CD8-positive, alpha-beta memory T cell (primary cell): ENCODE results near the gene CLPTM1L. TPM values are rescaled to one million over a fixed set of nuclear protein-coding genes. Genes with fewer than 3 reads are reported as not detected.
"Not testable (repeated sequence)": the region's sequence is repeated elsewhere in the genome, so short reads cannot be mapped to it uniquely, and the experiment has no call there.

Experiments
- CTCF ChIA-PET: fragments of 350-600 bp; sonication (Branson Sonifier 250); formaldehyde crosslinking; loops from one replicate; lab custom pipeline; 2021; ENCODE audit warnings: antibody characterized with exemption; lab: Charles Lee
- POLR2A ChIA-PET: fragments of 350-600 bp; sonication (Branson Sonifier 250); formaldehyde crosslinking; loops from one replicate; lab custom pipeline; 2021; ENCODE audit warnings: antibody characterized with exemption; lab: Charles Lee
- DNase-seq, 5 donors: peaks; one replicate each; pipeline versions ENCODE4 v3.0.0 to v3.0.0-alpha.2; 2020 to 2022; ENCODE audit warnings: mixed read lengths in 1 of 5
- H3K27ac ChIP-seq: one replicate; pipeline ENCODE4 v1.7.0; 2013; ENCODE audit warnings: low read depth, mild to moderate bottlenecking, low read length, moderate library complexity
- H3K27me3 ChIP-seq: 2 replicates; pipeline ENCODE4 v1.7.0; 2013; ENCODE audit warnings: low read length, mild to moderate bottlenecking; ENCODE audit not compliant: insufficient read depth, poor library complexity, severe bottlenecking
- H3K36me3 ChIP-seq: 2 replicates; pipeline ENCODE4 v1.7.0; 2013; ENCODE audit warnings: mild to moderate bottlenecking, low read length, moderate library complexity; ENCODE audit not compliant: insufficient read depth
- H3K4me1 ChIP-seq: 2 replicates; pipeline ENCODE4 v1.7.0; 2013; ENCODE audit warnings: mild to moderate bottlenecking, low read length, moderate library complexity; ENCODE audit not compliant: insufficient read depth
- H3K4me3 ChIP-seq: 2 replicates; pipeline ENCODE4 v1.7.0; 2013; ENCODE audit warnings: mild to moderate bottlenecking, low read length
- H3K9me3 ChIP-seq: 2 replicates; pipeline ENCODE4 v1.7.0; 2013; ENCODE audit warnings: mild to moderate bottlenecking, low read length
- H3K27ac Mint-ChIP-seq, 8 donors: one replicate each; pipeline ENCODE4 v1.8.0; 2020 to 2021; ENCODE audit warnings: mixed read lengths in 8 of 8, mild to moderate bottlenecking in 6 of 8, inconsistent platforms in 3 of 8, moderate library complexity in 3 of 8
- H3K27me3 Mint-ChIP-seq, 2 donors: one replicate each; pipeline ENCODE4 v1.8.0; 2020 to 2021; ENCODE audit warnings: mixed read lengths in 2 of 2, mild to moderate bottlenecking in 1 of 2, moderate library complexity in 1 of 2
- H3K36me3 Mint-ChIP-seq, 3 donors: one replicate each; pipeline ENCODE4 v1.8.0; 2020 to 2021; ENCODE audit warnings: mixed read lengths in 3 of 3, inconsistent platforms in 1 of 3, mild to moderate bottlenecking in 1 of 3
- H3K4me1 Mint-ChIP-seq, 3 donors: one replicate each; pipeline ENCODE4 v1.8.0; 2020 to 2021; ENCODE audit warnings: mixed read lengths in 3 of 3, inconsistent platforms in 1 of 3, mild to moderate bottlenecking in 1 of 3
- H3K4me3 Mint-ChIP-seq, 7 donors: one replicate each; pipeline ENCODE4 v1.8.0; 2020 to 2021; ENCODE audit warnings: mixed read lengths in 7 of 7, mild to moderate bottlenecking in 6 of 7, moderate library complexity in 4 of 7, inconsistent platforms in 2 of 7
- H3K9me3 Mint-ChIP-seq, 5 donors: one replicate each; pipeline ENCODE4 v1.8.0; 2020 to 2022; ENCODE audit warnings: mixed read lengths in 5 of 5, mild to moderate bottlenecking in 3 of 5, moderate library complexity in 2 of 5, inconsistent platforms in 1 of 5
- polyA plus RNA-seq: library from polyadenylated mRNA; unstranded; fragments of 300-500 nt; fragmentation: Illumina TruSeq; gene quantifications from one replicate; pipeline ENCODE4 v1.2.3, GENCODE V29; 2021
- total RNA-seq, 2 experiments: library from RNA; stranded (reverse); gene quantifications; one replicate each; pipeline ENCODE4 v1.2.3, GENCODE V29; 2021

Gene CLPTM1L
- total and polyA plus RNA-seq, 3 experiments from 2014 or later: 68.1 to 110 (median 109) TPM

GRCh38 chr5:1345876-1346626, 1.2 kb upstream of the CLPTM1L start:
- DNase-seq: peak in 1 of 5 donors; percentile 47
- ChIA-PET CTCF (no interaction called here), POLR2A (interaction anchor here (3.0 kb wide), 1 partner anchor 40 kb away, joined by 17 read pairs; no protein-coding TSS in a partner anchor)
- Histone ChIP-seq H3K9me3 (no peaks in the 10 kb centered on the region), H3K4me1 (peaks cover 32% of the 10 kb centered on the region), H3K36me3 (peaks cover 9% of the 10 kb centered on the region), H3K27me3 (no peaks in the 10 kb centered on the region), H3K4me3 (peak overlapping the region; percentile 58), H3K27ac (peak overlapping the region; percentile 71)
- Mint-ChIP-seq H3K27ac (peak overlapping the region; percentile 73 to 92 (median 87)), H3K4me3 (peak overlapping the region; percentile 77 to 90 (median 81)), H3K4me1 (peaks cover 25 to 30% (median 29%) of the 10 kb centered on the region in 3 donors), H3K36me3 (peaks cover 0 to 26% (median 12%) of the 10 kb centered on the region in 3 donors), H3K9me3 (no peaks in the 10 kb centered on the region), H3K27me3 (no peaks in the 10 kb centered on the region)

GRCh38 chr5:1343931-1344901, 683 bp downstream of the CLPTM1L start:
- Mint-ChIP-seq H3K27me3 (no peaks in the 10 kb centered on the region), H3K9me3 (no peaks in the 10 kb centered on the region), H3K27ac (peak overlapping the region; percentile 81 to 95 (median 92)), H3K36me3 (peaks cover 4 to 38% (median 18%) of the 10 kb centered on the region in 3 donors), H3K4me3 (peak overlapping the region; percentile 85 to 95 (median 92)), H3K4me1 (peaks cover 29 to 38% (median 37%) of the 10 kb centered on the region in 3 donors)
- H3K4me3 ChIP-seq: peak overlapping the region; percentile 58
- ChIA-PET CTCF (interaction anchor here (1.3 to 1.6 kb wide), 2 partner anchors 22 to 30 kb away, joined by 3 read pairs; no protein-coding TSS in a partner anchor), POLR2A (interaction anchor here (0.7 to 3.0 kb wide), 5 partner anchors 29 to 449 kb away, joined by 3 to 17 read pairs (median 4); partner anchors contain the start of gene TERT)
- peak overlapping the region; percentile 34 for H3K27ac ChIP-seq
- H3K36me3 ChIP-seq: peaks cover 19% of the 10 kb centered on the region
- no peaks in the 10 kb centered on the region for H3K9me3 ChIP-seq
- H3K27me3 ChIP-seq: no peaks in the 10 kb centered on the region
- DNase-seq: peak in 2 of 5 donors; percentile 19 to 47
- peaks cover 32% of the 10 kb centered on the region for H3K4me1 ChIP-seq

DNA sequence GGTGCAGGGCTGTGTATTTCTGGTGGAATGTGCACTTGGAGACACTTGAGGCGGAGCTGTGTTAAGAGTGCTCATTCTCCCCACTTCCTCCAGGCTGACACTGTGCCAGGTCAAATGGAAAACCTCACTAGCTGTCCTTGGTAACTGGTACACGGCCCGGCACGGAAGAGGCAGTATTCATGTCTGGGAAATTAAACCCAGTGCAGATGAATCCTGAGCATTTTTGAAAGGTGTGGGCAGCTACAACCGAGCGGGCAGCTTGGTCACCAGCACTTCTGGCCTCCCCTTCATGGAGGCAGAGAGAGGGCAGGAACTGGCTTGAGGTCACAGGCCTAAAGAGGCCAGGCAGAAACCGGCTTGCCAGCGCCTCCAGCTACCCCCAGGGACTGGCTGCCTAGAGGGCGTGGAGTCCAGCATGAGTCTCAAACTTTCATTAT, 1.6 kb downstream of the CLPTM1L start:
- DNase-seq: no peak
- Mint-ChIP-seq H3K4me1 (peaks cover 29 to 38% (median 37%) of the 10 kb centered on the region in 3 donors), H3K27me3 (no peaks in the 10 kb centered on the region), H3K36me3 (peaks cover 4 to 46% (median 18%) of the 10 kb centered on the region in 3 donors), H3K4me3 (peak overlapping the region; percentile 53 to 95 (median 90)), H3K27ac (peak overlapping the region in 3 of 8 donors; percentile 85 to 95 (median 92)), H3K9me3 (no peaks in the 10 kb centered on the region)
- CTCF ChIA-PET: interaction anchor here (1.3 to 1.7 kb wide), 2 partner anchors 21 to 88 kb away, joined by 3 to 4 read pairs; no protein-coding TSS in a partner anchor
- Histone ChIP-seq H3K27me3 (no peaks in the 10 kb centered on the region), H3K4me1 (peaks cover 32% of the 10 kb centered on the region), H3K9me3 (no peaks in the 10 kb centered on the region), H3K36me3 (peaks cover 19% of the 10 kb centered on the region), H3K4me3 (no peak overlapping the region), H3K27ac (no peak overlapping the region)
- POLR2A ChIA-PET: no interaction called here

DNA sequence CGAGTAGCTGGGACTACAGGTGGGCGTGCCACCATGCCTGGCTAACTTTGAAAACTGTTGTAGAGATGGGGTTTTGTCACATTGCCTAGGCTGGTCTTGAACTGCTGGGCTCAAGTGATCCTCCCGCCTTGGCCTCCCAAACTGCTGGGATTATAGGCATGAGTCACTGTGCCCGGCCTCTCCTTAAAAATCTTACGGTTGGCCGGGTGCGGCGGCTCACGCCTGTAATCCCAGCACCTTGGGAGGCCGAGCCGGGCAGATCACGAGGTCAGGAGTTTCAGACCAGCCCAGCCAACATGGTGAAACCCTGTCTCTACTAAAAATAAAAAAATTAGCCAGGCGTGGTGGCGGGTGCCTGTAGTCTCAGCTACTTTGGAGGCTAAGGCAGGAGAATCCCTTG, 2.2 kb downstream of the CLPTM1L start:
- CTCF ChIA-PET: interaction anchor here (0.7 to 1.7 kb wide), 4 partner anchors 15 to 175 kb away, joined by 4 to 5 read pairs (median 4); no protein-coding TSS in a partner anchor
- H3K27ac ChIP-seq, H3K9me3 Mint-ChIP-seq, H3K4me3 ChIP-seq, H3K9me3 ChIP-seq, H3K27me3 ChIP-seq, H3K27me3 Mint-ChIP-seq, POLR2A ChIA-PET: not testable (repeated sequence)
- H3K4me3 Mint-ChIP-seq: peak overlapping the region in 6 of 7 donors; percentile 84 to 95 (median 91)
- H3K4me1 ChIP-seq: peaks cover 32% of the 10 kb centered on the region
- H3K36me3 ChIP-seq: peaks cover 26% of the 10 kb centered on the region
- peak in 1 of 5 donors; percentile 32 for DNase-seq
- H3K36me3 Mint-ChIP-seq: peaks cover 4 to 53% (median 18%) of the 10 kb centered on the region in 3 donors
- peaks cover 29 to 38% (median 37%) of the 10 kb centered on the region in 3 donors for H3K4me1 Mint-ChIP-seq
- H3K27ac Mint-ChIP-seq: peak overlapping the region in 2 of 8 donors; percentile 47 to 85

DNA sequence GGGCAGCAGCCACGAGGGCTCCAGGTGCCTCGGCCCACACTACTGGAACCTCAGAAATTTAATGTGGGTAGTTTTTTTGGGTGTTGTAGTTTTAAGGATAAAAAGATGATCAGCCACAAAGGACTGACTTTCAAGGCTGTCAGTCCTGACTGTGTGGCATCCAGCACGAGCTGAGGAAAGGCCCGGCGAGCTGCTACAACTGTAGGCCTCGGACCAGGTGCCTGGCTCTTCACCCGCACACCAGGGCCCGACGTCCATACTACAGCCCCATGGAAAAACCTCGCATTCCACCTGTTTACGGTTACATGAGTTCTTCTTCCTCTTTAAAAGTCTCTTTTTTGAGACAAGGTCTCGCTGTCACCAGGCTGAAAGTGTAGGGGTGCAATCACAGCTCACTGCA, 2.6 kb downstream of the CLPTM1L start:
- POLR2A ChIA-PET: no interaction called here
- CTCF ChIA-PET: interaction anchor here (0.7 to 1.7 kb wide), 4 partner anchors 15 to 175 kb away, joined by 4 to 5 read pairs (median 4); no protein-coding TSS in a partner anchor

DNA sequence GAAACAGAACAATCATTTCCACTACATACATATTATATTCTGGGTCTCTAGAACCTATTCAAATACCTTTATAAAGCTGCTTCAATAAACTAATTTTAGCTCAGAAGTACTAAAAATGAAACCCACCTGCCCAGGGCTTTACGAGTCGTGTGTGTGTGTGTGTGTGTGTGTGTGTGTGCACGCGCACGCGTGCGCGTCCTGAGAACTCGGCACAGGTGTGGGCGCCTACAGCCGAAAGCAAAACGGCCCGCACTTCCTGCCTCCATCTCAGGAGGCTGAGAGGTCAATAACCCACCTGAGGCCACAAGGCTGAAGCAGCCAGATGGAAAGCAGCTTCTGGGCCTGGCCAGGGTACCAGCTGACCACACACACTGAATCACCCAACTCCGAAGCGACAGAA, 3.0 kb downstream of the CLPTM1L start:
- peak overlapping the region in 2 of 7 donors; percentile 8 to 13 for H3K4me3 Mint-ChIP-seq
- Histone ChIP-seq H3K36me3 (peaks cover 34% of the 10 kb centered on the region), H3K27ac (no peak overlapping the region), H3K4me3 (no peak overlapping the region), H3K27me3 (no peaks in the 10 kb centered on the region), H3K9me3 (no peaks in the 10 kb centered on the region), H3K4me1 (peaks cover 32% of the 10 kb centered on the region)
- DNase-seq: peak in 1 of 5 donors; percentile 8
- ChIA-PET POLR2A (no interaction called here), CTCF (interaction anchor here (0.7 to 1.7 kb wide), 4 partner anchors 15 to 174 kb away, joined by 4 to 5 read pairs (median 4); no protein-coding TSS in a partner anchor)
- H3K27ac Mint-ChIP-seq: peak overlapping the region in 3 of 8 donors; percentile 24 to 85 (median 71)
- H3K36me3 Mint-ChIP-seq: peaks cover 4 to 61% (median 18%) of the 10 kb centered on the region in 3 donors
- H3K4me1 Mint-ChIP-seq: peaks cover 28 to 38% (median 37%) of the 10 kb centered on the region in 3 donors
- no peaks in the 10 kb centered on the region for H3K27me3 Mint-ChIP-seq
- no peaks in the 10 kb centered on the region for H3K9me3 Mint-ChIP-seq

More for the DNA sequence above, 2.6 kb downstream of the CLPTM1L start:
- Histone ChIP-seq H3K27ac (no peak overlapping the region), H3K4me1 (peaks cover 32% of the 10 kb centered on the region), H3K4me3 (no peak overlapping the region), H3K36me3 (peaks cover 30% of the 10 kb centered on the region), H3K9me3 (no peaks in the 10 kb centered on the region), H3K27me3 (no peaks in the 10 kb centered on the region)
- Mint-ChIP-seq H3K27me3 (no peaks in the 10 kb centered on the region), H3K36me3 (peaks cover 4 to 57% (median 18%) of the 10 kb centered on the region in 3 donors), H3K4me1 (peaks cover 29 to 38% (median 37%) of the 10 kb centered on the region in 3 donors), H3K9me3 (no peaks in the 10 kb centered on the region), H3K4me3 (peak overlapping the region in 1 of 7 donors; percentile 49), H3K27ac (peak overlapping the region in 2 of 8 donors; percentile 71 to 85)
- peak in 1 of 5 donors; percentile 10 for DNase-seq

DNA sequence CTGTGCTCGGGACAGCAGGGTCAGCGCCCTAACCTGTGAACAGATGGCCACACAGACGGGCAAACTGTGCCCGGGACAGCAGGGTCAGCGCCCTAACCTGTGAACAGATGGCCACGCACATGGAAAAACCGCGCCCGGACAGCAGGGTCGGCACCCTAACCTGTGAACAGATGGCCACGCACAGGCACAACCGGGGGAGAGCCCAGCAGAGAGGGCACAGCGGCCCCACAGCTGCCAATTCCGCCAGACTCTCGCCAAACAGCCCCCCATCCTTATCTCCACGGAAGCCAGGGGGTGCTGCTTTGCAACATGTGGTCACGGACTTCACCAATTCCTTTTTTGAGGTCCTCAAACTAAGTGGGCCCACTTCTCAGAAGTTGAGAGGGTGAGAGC, 5.1 kb downstream of the CLPTM1L start:
- POLR2A ChIA-PET, H3K27me3 ChIP-seq, H3K4me3 ChIP-seq, DNase-seq, H3K27ac ChIP-seq, H3K9me3 ChIP-seq, H3K9me3 Mint-ChIP-seq, CTCF ChIA-PET, H3K27me3 Mint-ChIP-seq: not testable (repeated sequence)
- Mint-ChIP-seq H3K27ac (peak overlapping the region in 2 of 8 donors; percentile 69 to 88), H3K4me3 (peak overlapping the region in 1 of 7 donors; percentile 42), H3K4me1 (peaks cover 22 to 33% (median 28%) of the 10 kb centered on the region in 3 donors), H3K36me3 (peaks cover 4 to 80% (median 18%) of the 10 kb centered on the region in 3 donors)
- peaks cover 31% of the 10 kb centered on the region for H3K4me1 ChIP-seq
- peaks cover 50% of the 10 kb centered on the region for H3K36me3 ChIP-seq
